HG03521 (cell line): Measurements from ENCODE around the gene ZBTB21.
"Not testable (repeated sequence)": the region's sequence is repeated elsewhere in the genome, so short reads cannot be mapped to it uniquely, and the experiment has no call there.

Experiments used
- ATAC-seq: cut with Tn5 transposase; IDR thresholded peaks from one replicate; pipeline ENCODE4 v1.9.1; 2021; ENCODE audit warnings: mild to moderate bottlenecking, moderate library complexity; ENCODE audit not compliant: unreplicated experiment

The ZBTB21 gene

DNA sequence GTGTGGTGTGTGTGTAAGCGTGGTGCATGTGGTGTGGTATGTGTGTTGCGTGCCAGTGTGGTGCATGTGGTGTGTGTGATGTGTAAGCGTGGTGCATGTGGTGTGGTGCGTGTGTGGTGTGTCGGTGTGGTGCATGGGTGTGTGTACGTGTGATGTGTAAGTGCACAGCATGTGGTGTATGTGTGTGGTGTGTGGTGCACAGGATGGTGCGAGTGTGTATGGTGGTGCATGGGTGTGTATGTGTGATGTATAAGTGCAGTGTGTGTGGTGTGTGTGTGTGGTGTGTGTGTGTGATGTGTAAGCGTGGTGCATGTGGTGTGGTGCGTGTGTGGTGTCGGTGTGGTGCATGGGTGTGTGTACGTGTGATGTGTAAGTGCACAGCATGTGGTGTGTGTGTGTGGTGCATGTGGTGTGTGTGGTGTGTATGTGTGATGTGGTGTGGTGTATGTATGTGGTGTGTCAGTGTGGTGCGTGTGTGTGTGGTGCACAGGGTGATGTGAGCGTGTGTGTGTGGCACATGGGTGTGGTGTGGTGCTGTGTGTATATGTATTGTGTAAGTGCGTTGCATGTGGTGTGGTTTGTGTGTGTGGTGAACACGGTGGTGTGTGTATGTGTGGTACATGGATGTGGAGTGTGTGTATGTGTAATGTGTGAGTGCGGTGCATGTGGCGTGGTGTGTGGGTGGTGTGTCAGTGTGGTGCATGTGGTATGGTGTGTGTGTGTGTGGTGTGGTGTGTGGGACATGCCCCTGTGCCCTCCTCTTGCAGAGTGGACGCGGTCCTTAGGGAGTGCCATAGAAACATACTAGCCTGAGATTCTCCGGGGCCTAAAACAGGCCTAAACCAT, 55.3 kb downstream of the ZBTB21 start:
- no peak for ATAC-seq

DNA sequence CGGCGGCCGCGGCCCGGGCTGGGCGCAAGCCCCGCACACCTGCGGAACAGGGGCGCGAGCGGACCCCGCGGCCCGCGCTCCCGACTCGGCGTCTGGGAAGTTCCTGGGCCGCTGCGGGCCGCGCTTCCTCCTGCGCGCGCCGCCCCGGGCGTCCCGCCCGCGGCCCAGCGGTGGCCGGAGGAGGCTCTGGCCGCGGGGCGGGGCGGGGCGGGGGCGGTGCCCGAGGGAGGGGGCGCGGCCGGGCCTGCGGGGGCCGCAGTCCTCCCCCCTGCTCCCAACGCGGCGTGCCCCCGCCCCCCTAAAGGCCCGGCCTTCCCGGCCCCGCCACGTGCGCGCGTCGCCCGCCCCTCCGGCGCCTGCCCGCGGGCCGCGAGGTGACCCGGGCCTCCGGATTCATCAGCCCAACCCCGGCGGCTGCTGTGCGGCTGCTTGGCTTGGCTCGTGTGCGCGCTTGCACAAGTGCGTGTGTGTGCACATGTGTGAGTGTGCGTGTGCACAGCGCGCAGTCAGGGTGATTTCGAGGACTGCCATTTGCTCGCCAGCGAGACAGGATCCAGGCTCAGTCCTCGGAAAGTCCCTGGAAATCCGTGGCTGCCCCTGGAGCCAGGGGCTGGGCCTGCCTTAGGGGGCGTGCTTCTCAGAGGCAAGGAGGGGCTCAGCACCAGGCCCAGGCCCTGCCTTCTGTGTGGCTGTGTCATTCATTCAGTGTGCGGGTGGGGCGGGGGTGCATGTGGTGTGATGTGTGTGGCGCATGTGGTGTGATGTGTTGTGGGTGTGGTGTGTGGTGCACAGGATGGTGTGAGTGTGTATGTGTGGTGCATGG, 56.1 kb downstream of the ZBTB21 start, which contains the start of gene C2CD2:
TSS of gene C2CD2 (minus strand) at position 188 of the 823 bp plus-strand sequence. CDS start 370 bp downstream, outside the sequence.
- ATAC-seq, result no peak

DNA sequence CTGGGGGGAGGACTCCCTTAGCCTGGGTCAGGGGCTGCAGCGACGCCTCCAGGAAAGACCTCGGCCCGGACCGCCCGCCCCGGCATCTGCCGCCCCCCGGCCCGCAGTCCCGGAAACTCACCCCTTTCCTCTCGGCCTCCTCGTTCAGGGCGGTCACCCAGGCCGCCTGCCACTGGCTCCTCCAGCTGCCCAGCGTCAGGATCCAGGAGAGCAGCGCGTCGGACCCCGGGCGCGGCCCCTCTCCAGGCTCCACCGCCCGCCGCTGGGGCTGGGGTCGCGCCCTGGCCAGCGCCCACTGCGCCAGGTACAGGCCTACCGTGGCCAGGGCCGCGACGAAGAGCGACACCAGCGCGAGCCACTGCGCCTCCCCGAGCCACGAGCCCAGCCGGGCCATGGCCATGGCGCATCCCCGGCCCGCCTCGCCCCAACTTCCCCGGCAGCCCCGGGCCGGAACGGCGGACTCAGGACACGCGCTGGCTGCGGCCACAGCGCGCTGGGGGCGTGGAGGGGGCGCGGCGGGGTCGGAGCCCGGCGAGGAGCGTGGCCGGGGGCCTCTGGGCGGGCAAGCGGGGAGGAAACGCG, 56.8 kb downstream of the ZBTB21 start:
- ATAC-seq, result no peak

DNA sequence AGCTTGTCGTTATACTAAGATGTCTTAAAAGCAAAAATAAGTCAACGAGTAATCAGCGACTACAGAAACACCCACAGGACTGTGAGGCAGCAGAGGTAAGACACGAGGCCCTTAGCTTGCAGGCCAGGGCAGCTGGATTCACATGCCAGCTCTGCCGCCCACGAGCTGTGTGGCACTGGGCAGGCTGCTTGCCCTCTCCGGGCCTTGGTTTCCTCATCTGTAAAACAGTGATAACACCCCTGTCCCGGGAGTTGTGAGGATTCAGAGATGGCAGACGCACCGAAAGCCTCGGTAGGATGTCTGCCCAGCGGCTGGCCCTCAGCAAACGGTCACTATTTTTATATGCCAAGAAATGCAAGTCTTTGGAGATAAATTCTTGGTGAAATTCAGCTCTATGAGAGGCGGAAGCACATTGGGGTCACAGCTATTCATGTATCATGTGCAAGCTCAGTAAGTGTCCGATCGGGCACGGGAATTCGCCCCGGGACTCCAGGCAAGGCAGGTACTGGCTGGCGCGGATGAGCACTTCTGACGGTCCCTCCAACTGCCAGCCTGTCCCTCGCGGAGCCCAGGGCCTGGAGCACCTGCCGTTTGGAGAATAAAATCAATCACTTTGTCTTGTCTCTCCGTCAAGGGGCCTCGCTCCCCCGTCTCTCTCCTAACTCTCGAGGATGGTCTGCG, 57.5 kb downstream of the ZBTB21 start:
- ATAC-seq, result no peak

DNA sequence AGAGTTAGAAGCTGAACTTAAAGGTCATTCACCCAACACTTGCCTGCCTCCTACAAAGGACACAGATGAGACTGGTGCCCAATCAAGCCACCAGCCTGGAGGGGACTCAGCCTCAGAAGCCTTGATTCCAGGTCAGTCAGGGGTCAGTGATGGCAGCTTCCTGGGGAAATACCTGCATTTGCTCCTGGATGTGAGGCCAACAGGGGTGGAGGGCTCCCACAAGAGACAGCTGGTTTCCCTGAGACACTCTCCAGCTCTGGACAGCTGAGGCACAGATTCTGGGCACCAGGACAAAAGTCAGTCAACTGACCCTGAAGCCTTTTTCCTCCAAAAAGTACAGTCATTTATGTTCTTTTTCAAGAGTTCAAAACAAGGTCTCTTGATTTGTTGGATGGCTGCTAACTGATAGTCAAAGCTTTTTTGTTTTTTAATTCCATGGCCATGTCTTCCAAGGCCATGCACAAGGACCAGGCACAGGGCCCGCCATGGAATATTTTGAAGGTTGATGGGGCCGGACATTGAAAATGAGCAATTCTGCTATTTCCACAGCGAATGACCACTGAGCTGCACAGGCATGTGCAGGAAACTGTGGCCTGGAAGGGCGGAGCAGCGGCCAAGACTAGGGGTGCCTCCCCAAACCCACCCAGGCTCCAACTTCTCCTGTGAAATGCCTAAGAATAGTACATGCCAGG, 58.1 kb downstream of the ZBTB21 start:
- ATAC-seq, result no peak

DNA sequence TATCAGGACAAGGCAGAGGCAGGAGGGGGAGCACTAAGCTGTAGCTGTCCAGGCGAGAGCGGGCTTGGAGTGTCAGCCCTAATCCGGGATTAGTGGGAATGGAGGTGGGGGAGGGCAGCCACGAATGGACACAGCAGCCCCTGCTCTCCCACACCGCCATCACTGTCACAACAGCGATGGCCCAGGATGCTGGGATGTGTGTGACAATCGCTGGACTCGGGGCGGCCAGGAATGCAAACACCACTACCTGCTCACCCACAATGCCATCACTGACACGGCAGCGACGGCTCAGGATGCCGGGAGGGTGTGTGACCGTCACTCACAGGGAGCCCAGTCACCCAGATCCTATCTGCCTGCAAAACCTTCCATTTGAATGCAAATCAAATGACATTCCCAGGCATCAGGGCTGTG, 59.2 kb downstream of the ZBTB21 start:
- no peak for ATAC-seq

DNA sequence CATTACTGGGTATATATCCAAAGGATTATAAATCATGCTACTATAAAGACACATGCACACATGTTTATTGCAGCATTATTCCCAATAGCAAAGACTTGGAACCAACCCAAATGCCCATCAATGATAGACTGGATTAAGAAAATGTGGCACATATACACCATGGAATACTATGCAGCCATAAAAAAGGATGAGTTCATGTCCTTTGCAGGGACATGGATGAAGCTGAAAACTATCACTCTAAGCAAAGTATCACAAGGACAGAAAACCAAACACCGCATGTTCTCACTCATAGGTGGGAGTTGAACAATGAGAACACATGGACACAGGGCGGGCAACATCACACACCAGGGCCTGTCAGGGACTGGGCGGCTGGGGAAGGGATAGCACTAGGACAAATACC, 60.5 kb downstream of the ZBTB21 start:
- not testable (repeated sequence) for ATAC-seq

DNA sequence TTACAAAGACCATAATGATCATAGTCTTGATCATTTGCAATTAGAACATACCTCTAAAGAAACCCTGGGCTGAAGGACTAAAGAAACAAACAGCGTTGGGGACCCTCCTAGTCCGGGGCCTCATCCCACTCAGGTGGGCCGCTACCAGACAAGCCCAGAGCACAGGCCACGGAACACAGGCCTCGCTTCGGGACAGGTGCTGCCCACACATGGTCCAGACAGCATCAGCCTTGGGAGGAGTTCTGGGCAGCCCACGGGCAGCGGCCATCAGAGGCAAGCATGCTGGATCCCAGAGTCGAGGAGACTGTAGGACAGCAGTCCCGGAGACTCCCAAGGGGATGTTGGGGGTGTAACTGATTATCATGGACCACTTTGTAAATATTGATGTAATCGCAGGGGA, 61.3 kb downstream of the ZBTB21 start:
- ATAC-seq, result no peak

DNA sequence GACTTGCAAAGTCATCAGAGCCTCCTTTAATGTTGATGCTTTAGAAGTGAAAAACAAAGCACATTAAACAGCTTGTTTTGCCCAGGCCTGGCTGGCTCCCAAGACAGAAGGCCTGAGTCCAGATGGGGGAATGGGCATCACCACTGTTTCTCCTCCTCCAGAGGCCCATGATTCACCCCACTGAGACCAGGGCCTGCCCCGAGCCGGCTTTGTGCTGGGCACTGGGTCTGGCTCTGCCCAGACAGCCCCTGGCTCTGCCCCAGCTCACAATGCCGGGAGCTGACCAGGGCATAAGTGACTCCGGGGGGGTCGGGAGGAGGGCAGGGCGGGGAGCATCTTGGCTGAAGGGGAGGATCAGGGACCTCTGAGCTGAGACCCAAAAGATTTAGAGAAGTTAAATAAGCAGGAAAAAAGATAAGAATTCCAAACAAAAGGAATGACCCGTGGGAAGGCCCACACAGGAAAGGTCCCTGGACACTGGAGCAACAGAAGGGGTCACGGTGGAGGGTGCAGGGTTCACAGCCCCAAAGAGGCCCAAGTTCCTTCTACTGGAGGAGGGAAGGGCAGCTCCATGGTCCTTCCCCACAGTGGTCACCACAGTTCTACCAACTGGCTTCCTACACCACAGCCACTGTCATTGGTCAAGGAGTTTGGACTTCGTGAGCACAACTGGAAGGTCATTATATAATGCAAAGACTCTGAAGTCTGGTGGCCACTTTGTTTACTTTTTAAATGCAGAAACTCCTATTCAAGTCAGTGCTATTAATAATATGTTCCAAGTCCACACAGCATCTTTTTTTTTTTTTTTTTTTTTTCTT, 61.9 kb downstream of the ZBTB21 start:
- no peak for ATAC-seq

DNA sequence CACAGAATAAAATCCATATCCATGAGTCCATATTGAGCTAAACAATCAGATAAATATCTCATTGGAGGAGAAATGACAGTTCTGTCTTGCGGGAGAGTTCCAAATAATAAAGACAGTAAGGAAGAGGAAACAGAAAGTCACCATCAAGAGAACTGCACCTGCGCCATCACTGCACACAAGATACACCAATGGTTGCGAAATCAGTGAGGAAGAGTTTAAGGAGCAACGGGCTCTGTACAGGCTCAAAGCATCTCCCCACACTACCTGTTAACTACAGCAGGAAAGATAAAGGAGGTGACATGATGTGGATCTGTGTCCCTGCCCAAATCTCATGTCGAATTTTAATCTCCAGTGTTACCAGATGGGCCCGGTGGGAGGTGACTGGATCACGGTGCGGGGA, 64.2 kb downstream of the ZBTB21 start:
- no peak for ATAC-seq

DNA sequence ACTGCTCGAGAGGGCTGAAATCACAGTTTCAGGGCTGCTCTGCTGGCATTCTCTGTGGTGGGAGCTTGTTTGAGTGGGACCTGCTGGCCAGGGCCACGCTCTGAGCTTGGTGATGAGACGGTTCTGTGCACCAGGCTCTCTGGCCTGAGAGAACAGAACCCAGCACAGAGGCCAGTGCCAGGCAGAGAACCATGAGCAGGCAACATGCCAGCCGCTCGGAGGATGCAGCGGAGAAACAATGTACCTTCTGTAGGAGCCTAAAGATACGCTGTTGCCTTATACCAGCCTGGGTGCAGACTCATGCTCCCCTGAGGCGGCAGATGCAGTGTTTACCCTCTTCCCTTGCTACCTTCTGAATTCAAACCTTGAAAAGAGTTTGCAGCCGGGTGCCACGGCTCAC, 66.3 kb downstream of the ZBTB21 start:
- no peak for ATAC-seq

DNA sequence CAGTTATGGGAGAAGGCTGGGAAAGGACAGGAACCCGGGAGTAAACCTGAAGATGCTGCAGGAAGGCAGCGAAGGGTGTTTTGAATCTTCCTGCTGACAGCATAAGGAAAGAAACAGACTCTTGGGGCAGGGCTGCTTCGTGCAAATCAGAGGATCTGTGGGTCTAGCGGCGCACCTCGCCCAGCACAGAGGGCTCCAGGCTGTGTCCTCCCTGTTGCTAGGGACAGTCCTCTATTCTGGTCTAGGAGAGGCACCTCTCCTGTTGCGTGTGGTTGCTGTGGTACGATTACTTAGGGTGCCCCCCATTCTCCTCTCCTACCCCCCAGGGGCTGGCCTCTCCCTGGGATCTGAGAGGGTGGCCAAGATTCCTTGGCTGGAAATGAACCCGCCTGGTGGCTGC, 67.7 kb downstream of the ZBTB21 start:
- no peak for ATAC-seq

DNA sequence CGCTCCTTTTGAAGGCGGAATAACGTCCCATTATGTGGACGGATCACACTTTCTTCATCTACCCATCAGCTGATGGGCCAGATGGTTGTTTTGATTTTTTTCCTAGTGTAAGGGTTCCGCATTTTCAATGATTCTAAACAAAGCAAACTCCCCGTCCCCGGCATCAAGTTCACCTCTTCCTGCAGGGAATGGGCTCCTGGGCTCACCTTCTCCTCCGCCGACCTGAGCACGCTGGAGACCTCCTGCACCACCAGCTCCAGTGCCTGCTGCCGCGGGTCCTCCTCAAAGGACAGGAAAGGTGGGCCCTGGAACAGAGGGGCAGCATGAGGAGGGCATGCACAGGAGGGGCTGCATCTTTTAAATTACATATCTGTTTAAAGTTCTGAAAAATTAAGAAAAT, 68.2 kb downstream of the ZBTB21 start:
- no peak for ATAC-seq

DNA sequence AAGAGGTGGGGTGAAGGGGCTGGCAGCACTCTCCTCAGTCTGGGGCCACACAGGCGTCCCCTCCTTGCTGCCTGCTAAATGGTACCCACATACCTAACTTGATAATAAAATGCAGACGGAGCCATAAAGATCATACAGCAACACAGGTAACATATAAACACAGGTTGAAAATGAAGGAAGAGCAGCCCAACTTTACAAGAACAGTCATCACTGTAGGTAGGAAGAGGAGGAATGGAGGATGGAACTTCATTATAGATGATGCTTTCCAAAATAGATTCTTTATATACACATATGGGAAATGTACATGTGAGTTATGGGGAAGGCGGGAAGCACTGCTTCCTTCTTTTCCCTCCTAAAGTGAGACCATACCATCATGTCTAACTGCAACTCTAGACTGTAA, 69.7 kb downstream of the ZBTB21 start:
- ATAC-seq, result no peak

DNA sequence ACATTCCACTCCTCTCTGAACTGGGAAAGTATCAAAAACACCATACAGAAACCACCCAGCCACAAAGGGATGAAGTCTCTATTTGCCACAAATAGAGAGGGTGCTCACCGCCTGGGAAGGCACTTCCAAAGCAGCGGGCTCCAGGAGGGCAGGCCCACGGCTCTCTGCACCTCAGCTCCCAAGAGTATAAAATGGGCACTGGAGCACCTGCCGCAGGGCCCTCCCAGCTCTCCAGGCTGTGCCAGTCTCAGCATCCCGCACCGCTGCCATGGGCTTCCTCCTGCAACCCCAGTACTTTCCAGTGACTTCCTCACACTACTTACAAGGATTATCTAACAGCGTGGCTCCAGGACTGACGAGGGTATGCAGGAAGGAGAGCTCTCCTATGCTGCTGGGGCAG, 70.8 kb downstream of the ZBTB21 start:
- ATAC-seq, result no peak
